OCI-LY1 (cell line): ENCODE measurements around the gene CD6.

ENCODE experiments used
- H2AFZ ChIP-seq: fragments of 200-600 bp; sonication (generic), shearing (Covaris generic); 2 replicates; pipeline ENCODE4 v1.6.0; 2014; ENCODE audit warnings: antibody characterized with exemption, mild to moderate bottlenecking, low read length
- H3F3A ChIP-seq: fragments of 200-600 bp; sonication (generic), shearing (Covaris generic); 2 replicates; pipeline ENCODE4 v1.6.0; 2014; ENCODE audit warnings: mild to moderate bottlenecking, antibody characterized with exemption, low read length, moderate library complexity; ENCODE audit not compliant: insufficient read depth
- H3K27ac ChIP-seq: fragments of 200-600 bp; sonication (generic); 2 replicates; pipeline ENCODE4 v1.5.1; 2014; ENCODE audit warnings: low read length, mixed run types, mild to moderate bottlenecking, low read depth; ENCODE audit not compliant: poor library complexity, severe bottlenecking
- H3K27me3 ChIP-seq: fragments of 200-600 bp; sonication (generic); 2 replicates; pipeline ENCODE4 v1.6.0; 2014; ENCODE audit warnings: antibody characterized with exemption, mild to moderate bottlenecking, low read length, moderate library complexity; ENCODE audit not compliant: insufficient read depth
- H3K36me3 ChIP-seq: fragments of 200-600 bp; sonication (generic); 2 replicates; pipeline ENCODE4 v1.6.1; 2014; ENCODE audit warnings: mild to moderate bottlenecking, antibody characterized with exemption, low read length, moderate library complexity, mixed read lengths; ENCODE audit not compliant: insufficient read depth
- H3K4me1 ChIP-seq: fragments of 200-600 bp; sonication (generic); 2 replicates; pipeline ENCODE4 v1.5.1; 2014; ENCODE audit warnings: mild to moderate bottlenecking, low read length, moderate library complexity; ENCODE audit not compliant: insufficient read depth, severe bottlenecking
- H3K4me2 ChIP-seq: fragments of 200-600 bp; sonication (generic), shearing (Covaris generic); 2 replicates; pipeline ENCODE4 v1.6.1; 2014; ENCODE audit warnings: low read length
- H3K4me3 ChIP-seq: fragments of 200-600 bp; sonication (generic); 2 replicates; pipeline ENCODE4 v1.5.1; 2014; ENCODE audit warnings: low read length, low read depth, mild to moderate bottlenecking, mixed read lengths; ENCODE audit not compliant: poor library complexity, severe bottlenecking
- H3K79me2 ChIP-seq: fragments of 200-600 bp; shearing (Covaris generic); 2 replicates; pipeline ENCODE4 v1.6.1; 2016; ENCODE audit warnings: mixed run types, low read length, mixed read lengths; ENCODE audit not compliant: insufficient read depth
- H3K9ac ChIP-seq: fragments of 200-600 bp; sonication (generic), shearing (Covaris generic); 2 replicates; pipeline ENCODE4 v1.6.1; 2014; ENCODE audit warnings: mild to moderate bottlenecking, low read length, mixed read lengths
- H3K9me2 ChIP-seq: fragments of 200-600 bp; sonication (generic), shearing (Covaris generic); 2 replicates; pipeline ENCODE4 v1.6.1; 2014; ENCODE audit warnings: low read depth, mild to moderate bottlenecking, low read length, mixed read lengths
- H3K9me3 ChIP-seq: fragments of 200-600 bp; shearing (Covaris generic); 2 replicates; pipeline ENCODE4 v1.6.1; 2014; ENCODE audit warnings: low read length, mixed read lengths
- H4K20me1 ChIP-seq: fragments of 200-600 bp; sonication (generic), shearing (Covaris generic); 2 replicates; pipeline ENCODE4 v1.6.0; 2016; ENCODE audit warnings: mild to moderate bottlenecking, low read length; ENCODE audit not compliant: insufficient read depth
- CTCF ChIP-seq: fragments of 200-600 bp; sonication (generic), shearing (Covaris generic); IDR thresholded peaks from 2 replicates; pipeline ENCODE4 v1.5.1; 2017; ENCODE audit warnings: mild to moderate bottlenecking, antibody characterized with exemption, low read length, moderate library complexity, mixed read lengths
- EZH2 ChIP-seq: fragments of 200-600 bp; sonication (generic), shearing (Covaris generic); IDR thresholded peaks from 2 replicates; pipeline ENCODE4 v1.8.0; 2017; ENCODE audit warnings: borderline replicate concordance, mixed run types, mild to moderate bottlenecking, antibody characterized with exemption, low read length, moderate library complexity, mixed read lengths

The CD6 gene

GRCh38 chr11:60942219-60942618 is 29.3 kb upstream of the CD6 start:
- H3K36me3 ChIP-seq = no peaks in the 10 kb centered on the region
- no peaks in the 10 kb centered on the region for H3K79me2 ChIP-seq
- H3K9ac ChIP-seq = no peak overlapping the region
- TF ChIP-seq EZH2 (no peak), CTCF (no peak)
- H2AFZ ChIP-seq = no peak overlapping the region
- H3K27me3 ChIP-seq = peaks cover 17% of the 10 kb centered on the region; the same call in 1 of the 2 replicates
- no peaks in the 10 kb centered on the region for H3K9me3 ChIP-seq
- no peaks in the 10 kb centered on the region for H3K9me2 ChIP-seq
- H3K27ac ChIP-seq = no peak overlapping the region
- peaks cover 6% of the 10 kb centered on the region for H3K4me1 ChIP-seq
- H3K4me2 ChIP-seq = no peak overlapping the region
- no peaks in the 10 kb centered on the region for H3F3A ChIP-seq
- H4K20me1 ChIP-seq = no peaks in the 10 kb centered on the region
- H3K4me3 ChIP-seq = no peak overlapping the region

- Histone ChIP-seq H3K27ac (no peak overlapping the region), H3K4me3 (no peak overlapping the region)
Observed at GRCh38 chr11:60942970-60943565, 28.4 kb upstream of the CD6 start.

GRCh38 chr11:60944490-60945294 is 26.8 kb upstream of the CD6 start:
- no peak overlapping the region for H3K27ac ChIP-seq
- H3K4me1 ChIP-seq = peaks cover 6% of the 10 kb centered on the region
- H3K36me3 ChIP-seq = no peaks in the 10 kb centered on the region
- H3K27me3 ChIP-seq = peaks cover 17% of the 10 kb centered on the region; the same call in 1 of the 2 replicates
- H3K9me2 ChIP-seq = no peaks in the 10 kb centered on the region
- H2AFZ ChIP-seq = no peak overlapping the region
- H3K9ac ChIP-seq = no peak overlapping the region
- no peak overlapping the region for H3K4me3 ChIP-seq
- no peak overlapping the region for H3K4me2 ChIP-seq
- no peaks in the 10 kb centered on the region for H3K9me3 ChIP-seq
- H3K79me2 ChIP-seq = no peaks in the 10 kb centered on the region
- H4K20me1 ChIP-seq = no peaks in the 10 kb centered on the region
- no peaks in the 10 kb centered on the region for H3F3A ChIP-seq
- TF ChIP-seq EZH2 (no peak), CTCF (peak; percentile 38)

More at GRCh38 chr11:60942970-60943565, 28.4 kb upstream of the CD6 start:
- peaks cover 6% of the 10 kb centered on the region for H3K4me1 ChIP-seq
- no peak for TF ChIP-seq CTCF
- no peak for TF ChIP-seq EZH2
- no peak overlapping the region for H3K4me2 ChIP-seq
- no peaks in the 10 kb centered on the region for H3F3A ChIP-seq
- no peaks in the 10 kb centered on the region for H3K9me3 ChIP-seq
- H3K27me3 ChIP-seq = peaks cover 17% of the 10 kb centered on the region; the same call in 1 of the 2 replicates
- no peaks in the 10 kb centered on the region for H4K20me1 ChIP-seq
- no peaks in the 10 kb centered on the region for H3K9me2 ChIP-seq
- no peaks in the 10 kb centered on the region for H3K36me3 ChIP-seq
- H2AFZ ChIP-seq = no peak overlapping the region
- H3K79me2 ChIP-seq = no peaks in the 10 kb centered on the region
- no peak overlapping the region for H3K9ac ChIP-seq
